ENCODE measurements around the gene TUBGCP3. TPM values are rescaled to one million over a fixed set of nuclear protein-coding genes. Genes with fewer than 3 reads are reported as not detected.

The TUBGCP3 gene
- 25.6 TPM for total RNA-seq

GRCh38 chr13:112587764-112588489 lies at the start of gene TUBGCP3:
Gene TUBGCP3, minus strand, starts transcription at chr13:112588153. Its CDS starts 173 bp downstream, at chr13:112587980.

Other genes starting within 250 kb of the TUBGCP3 start
- not detected for gene SPACA7, start 211.8 kb downstream of the TUBGCP3 start, total RNA-seq
- gene ATP11A, start 101.9 kb upstream of the TUBGCP3 start, total RNA-seq = 12.2 TPM

All from diencephalon (tissue), 1 donor.